IMR-90 (cell line): ENCODE measurements around the gene AKNA. TPM values are rescaled to one million over a fixed set of nuclear protein-coding genes. Genes with fewer than 3 reads are reported as not detected.
"Not testable (repeated sequence)": the region's sequence is repeated elsewhere in the genome, so short reads cannot be mapped to it uniquely, and the experiment has no call there.

Experiments
- ATAC-seq: fragments of 200-7000 bp; cut with Tn5 transposase; 2 replicates; pipeline ENCODE4 v1.9.1; 2020; ENCODE audit warnings: low read depth, mild to moderate bottlenecking, moderate library complexity
- BruUV-seq: library from RNA; stranded (reverse); fragments of 400-500 nt; replicated peaks from 2 replicates; lab custom pipeline; 2021; lab: Mats Ljungman, UMichigan
- CTCF ChIA-PET: fragments of 300-600 bp; formaldehyde crosslinking; extraction: SDS; loops from one replicate; lab custom pipeline; 2021; ENCODE audit warnings: antibody characterized with exemption; lab: Yijun Ruan, JAX
- POLR2A ChIA-PET: fragments of 300-600 bp; sonication (Branson Sonifier 250); formaldehyde crosslinking; loops from one replicate; lab custom pipeline; 2022; ENCODE audit warnings: antibody characterized with exemption; ENCODE audit not compliant: unreplicated experiment; lab: Charles Lee
- DNase-seq: peaks from one replicate; pipeline ENCODE4 v3.0.0; 2013
- H2AFZ ChIP-seq: replicated peaks from 2 replicates; pipeline ENCODE3; 2013; ENCODE audit warnings: low read length, mild to moderate bottlenecking; ENCODE audit not compliant: poor library complexity
- H2AK5ac ChIP-seq: 2 replicates; pipeline ENCODE4 v1.6.1; 2013; ENCODE audit warnings: low read depth, low read length, inconsistent platforms
- H2AK9ac ChIP-seq: replicated peaks from 2 replicates; pipeline ENCODE3; 2013; ENCODE audit warnings: mild to moderate bottlenecking, low read depth, low read length, moderate library complexity; ENCODE audit not compliant: poor library complexity
- H2BK120ac ChIP-seq: 2 replicates; pipeline ENCODE4 v1.6.1; 2013; ENCODE audit warnings: low read depth, low read length, inconsistent platforms
- H2BK15ac ChIP-seq: 3 replicates; pipeline ENCODE4 v1.6.1; 2013; ENCODE audit warnings: low read depth, low read length, inconsistent platforms
- H2BK20ac ChIP-seq: 2 replicates; pipeline ENCODE4 v1.6.1; 2013; ENCODE audit warnings: low read depth, mild to moderate bottlenecking, inconsistent platforms, low read length, moderate library complexity
- H2BK5ac ChIP-seq: 2 replicates; pipeline ENCODE4 v1.6.1; 2013; ENCODE audit warnings: mild to moderate bottlenecking, low read depth, low read length, inconsistent platforms; ENCODE audit not compliant: poor library complexity, severe bottlenecking
- H3K14ac ChIP-seq: replicated peaks from 2 replicates; pipeline ENCODE4 v1.6.1; 2013; ENCODE audit warnings: low read depth, low read length, inconsistent platforms
- H3K18ac ChIP-seq: 2 replicates; pipeline ENCODE4 v1.6.1; 2013; ENCODE audit warnings: low read depth, low read length, control low read depth
- H3K23ac ChIP-seq: 2 replicates; pipeline ENCODE4 v1.6.1; 2013; ENCODE audit warnings: low read depth, low read length, inconsistent platforms
- H3K27ac ChIP-seq: 2 replicates; pipeline ENCODE4 v1.5.1; 2013; ENCODE audit warnings: mild to moderate bottlenecking, control low read depth, low read length; ENCODE audit not compliant: insufficient read depth
- H3K27me3 ChIP-seq: 2 replicates; pipeline ENCODE4 v1.6.1; 2013; ENCODE audit warnings: low read length; ENCODE audit not compliant: control insufficient read depth, insufficient read depth
- H3K36me3 ChIP-seq: 2 replicates; pipeline ENCODE4 v1.6.1; 2013; ENCODE audit warnings: low read length, mixed read lengths; ENCODE audit not compliant: control insufficient read depth, insufficient read depth
- H3K4ac ChIP-seq: 2 replicates; pipeline ENCODE4 v1.6.1; 2013; ENCODE audit warnings: low read depth, low read length, inconsistent platforms
- H3K4me1 ChIP-seq: 2 replicates; pipeline ENCODE4 v1.6.1; 2013; ENCODE audit warnings: low read length, mixed read lengths; ENCODE audit not compliant: control insufficient read depth, insufficient read depth
- H3K4me2 ChIP-seq: 2 replicates; pipeline ENCODE4 v1.6.1; 2013; ENCODE audit warnings: low read depth, mild to moderate bottlenecking, control low read depth, low read length, moderate library complexity
- H3K4me3 ChIP-seq: 2 replicates; pipeline ENCODE4 v1.5.1; 2013; ENCODE audit warnings: low read depth, mild to moderate bottlenecking, control low read depth, low read length, moderate library complexity; ENCODE audit not compliant: insufficient read depth
- H3K56ac ChIP-seq: 2 replicates; pipeline ENCODE4 v1.6.1; 2013; ENCODE audit warnings: low read length, inconsistent platforms; ENCODE audit not compliant: insufficient read depth; ENCODE audit errors: extremely low read depth
- H3K79me1 ChIP-seq, 2 experiments: 2 replicates each; pipeline ENCODE4 v1.6.1; 2013; ENCODE audit warnings: low read length in 2 of 2, inconsistent platforms in 1 of 2, low read depth in 1 of 2
- H3K9ac ChIP-seq: 2 replicates; pipeline ENCODE4 v1.6.1; 2013; ENCODE audit warnings: low read depth, low read length, control low read depth
- H3K9me1 ChIP-seq: 2 replicates; pipeline ENCODE4 v1.6.1; 2013; ENCODE audit warnings: low read length, inconsistent platforms; ENCODE audit not compliant: insufficient read depth
- H3K9me3 ChIP-seq: 2 replicates; pipeline ENCODE4 v1.6.1; 2013; ENCODE audit warnings: low read length; ENCODE audit not compliant: control insufficient read depth, insufficient read depth
- H4K20me1 ChIP-seq: 2 replicates; pipeline ENCODE4 v1.6.1; 2013; ENCODE audit warnings: low read length, inconsistent platforms; ENCODE audit not compliant: insufficient read depth
- H4K5ac ChIP-seq: 2 replicates; pipeline ENCODE4 v1.6.1; 2013; ENCODE audit warnings: mild to moderate bottlenecking, low read depth, low read length, control low read depth
- H4K8ac ChIP-seq, 2 experiments: 2 replicates each; pipeline ENCODE4 v1.6.1; 2013; ENCODE audit warnings: low read depth in 2 of 2, low read length in 2 of 2, control low read depth in 1 of 2, inconsistent platforms in 1 of 2
- H4K91ac ChIP-seq: 2 replicates; pipeline ENCODE4 v1.6.1; 2013; ENCODE audit warnings: low read depth, low read length, inconsistent platforms; ENCODE audit not compliant: insufficient read depth
- POLR2A ChIP-seq: IDR thresholded peaks from 2 replicates; pipeline ENCODE4 v1.6.1; 2012; ENCODE audit warnings: mild to moderate bottlenecking, low read depth, low read length
- RCOR1 ChIP-seq: IDR thresholded peaks from 2 replicates; pipeline ENCODE4 v1.6.1; 2012; ENCODE audit warnings: mild to moderate bottlenecking, low read length, improper control_type of control experiment; ENCODE audit not compliant: insufficient replicate concordance
- whole genome bisulfite sequencing, 2 experiments: methylation state at CpG; one replicate each; pipeline versions ENCODE4 v1.1.5 to v1.1.7; 2013; ENCODE audit warnings: missing lambda C conversion rate in 2 of 2; ENCODE audit not compliant: insufficient read length in 1 of 2; ENCODE audit errors: extremely low coverage in 2 of 2; 5-methylcytosine and 5-hydroxymethylcytosine counted together
- dilution Hi-C: fragments of 300-500 bp; cut with HindIII; formaldehyde crosslinking; loops from one replicate; pipeline ENCODE4 v1.14.3; 2018; ENCODE audit warnings: low sequenced_read_pairs; ENCODE audit not compliant: unreplicated experiment
- in situ Hi-C: fragments of 300-500 bp; cut with MboI; formaldehyde crosslinking; loops from 3 replicates; pipeline ENCODE4 v1.14.3; 2019; ENCODE audit warnings: low sequenced_read_pairs, inconsistent platforms, mixed read lengths
- intact Hi-C: fragments of 100-400 bp; cut with micrococcal nuclease; formaldehyde crosslinking; loops from 2 replicates; pipeline ENCODE4 v1.10.0; 2022
- polyA plus RNA-seq, 3 experiments: library from polyadenylated mRNA; depleted of rRNA; stranded (reverse); fragments of >200 nt; gene quantifications; 2 replicates each; pipeline ENCODE4 v1.2.3, GENCODE V29; 2012; ENCODE audit warnings: low replicate concordance in 1 of 3
- total RNA-seq: library from RNA; depleted of rRNA; stranded (reverse); fragments of >200 nt; gene quantifications from 2 replicates; pipeline ENCODE4 v1.2.3, GENCODE V29; 2012

The AKNA gene
- total and polyA plus RNA-seq, 2 of the 4 experiments (the other 2 are of a cell fraction) = 2.7 to 7.3 TPM

- Histone ChIP-seq H3K9me3 (no peaks in the 10 kb centered on the region), H3K4me2 (no peak overlapping the region), H2BK20ac (no peak overlapping the region), H2AFZ (no peak overlapping the region), H3K27ac (no peak overlapping the region), H3K9me1 (no peaks in the 10 kb centered on the region; the same call in 1 of the 2 replicates), H2AK5ac (no peak overlapping the region; the same call in 1 of the 2 replicates), H4K8ac (no peak overlapping the region), H3K79me1 (no peaks in the 10 kb centered on the region), H3K36me3 (peaks cover 25% of the 10 kb centered on the region), H3K27me3 (no peaks in the 10 kb centered on the region), H2BK120ac (no peak overlapping the region), H3K9ac (no peak overlapping the region), H2AK9ac (no peak overlapping the region), H4K91ac (no peak overlapping the region), H3K18ac (no peak overlapping the region), H2BK15ac (no peak overlapping the region), H3K4ac (no peak overlapping the region), H2BK5ac (no peak overlapping the region), H3K4me1 (no peaks in the 10 kb centered on the region), H4K5ac (no peak overlapping the region), H3K14ac (no peak overlapping the region), H3K56ac (no peak overlapping the region), H3K4me3 (no peak overlapping the region), H3K23ac (no peak overlapping the region), H4K20me1 (no peaks in the 10 kb centered on the region)
- no peak for TF ChIP-seq RCOR1
- no peak for TF ChIP-seq POLR2A
- POLR2A ChIA-PET = no interaction called here
- in situ Hi-C loops = no loop called here
- no TSS peak for BruUV-seq
- CTCF ChIA-PET = no interaction called here
- WGBS, 2 experiments = 88% methylated on average over 8 of the region's 9 CpGs; no CpG with 5 or more reads in 1 of the 2 experiments
- intact Hi-C loops = loop anchor here (10.0 kb wide), 1 partner anchor 170 kb away; the partner anchor contains the start of gene WHRN
- ATAC-seq = no peak
- dilution Hi-C loops = no loop called here
- DNase-seq = no peak
Measured at GRCh38 chr9:114334490-114334889, 53.3 kb downstream of the AKNA start.

- ATAC-seq, H2BK20ac ChIP-seq, H3K4me1 ChIP-seq, CTCF ChIA-PET, DNase-seq, H3K27ac ChIP-seq, in situ Hi-C loops, H3K4me3 ChIP-seq, H3K9me1 ChIP-seq, H2AK9ac ChIP-seq, H4K5ac ChIP-seq, H3K4ac ChIP-seq, dilution Hi-C loops, H2BK120ac ChIP-seq, H3K9me3 ChIP-seq, H3K4me2 ChIP-seq, H2BK5ac ChIP-seq, H4K20me1 ChIP-seq, H3K56ac ChIP-seq, H3K79me1 ChIP-seq, H2AFZ ChIP-seq, H3K27me3 ChIP-seq, H4K8ac ChIP-seq, H3K9ac ChIP-seq, H2BK15ac ChIP-seq, H2AK5ac ChIP-seq, BruUV-seq, POLR2A ChIA-PET, H3K18ac ChIP-seq, H4K91ac ChIP-seq, H3K23ac ChIP-seq, H3K14ac ChIP-seq: not testable (repeated sequence)
- H3K36me3 ChIP-seq = peaks cover 22% of the 10 kb centered on the region
- no CpG with 5 or more reads among the region's 4 CpGs for WGBS, 2 experiments
- intact Hi-C loops = loop anchor here (10.0 kb wide), 1 partner anchor 171 kb away; the partner anchor contains the start of gene WHRN
Measured at GRCh38 chr9:114333718-114334117, 54.1 kb downstream of the AKNA start.
